K562 (cell line): ENCODE measurements around the gene CNNM4. TPM values are rescaled to one million over a fixed set of nuclear protein-coding genes. Genes with fewer than 3 reads are reported as not detected.

Experiments used
- CSDE1 ChIP-seq, 2 experiments: fragments of 450-650 bp; IDR thresholded peaks; 2 replicates each; pipeline ENCODE4 v1.6.1; 2016; ENCODE audit warnings: mild to moderate bottlenecking in 1 of 2
- DEAF1 ChIP-seq: fragments of 450-650 bp; formaldehyde crosslinking; IDR thresholded peaks from 2 replicates; pipeline ENCODE4 v1.4.0; 2020; ENCODE audit warnings: mild to moderate bottlenecking, moderate library complexity
- GTF3C2 ChIP-seq: IDR thresholded peaks from 3 replicates; pipeline ENCODE4 v1.6.1; 2011; ENCODE audit warnings: borderline replicate concordance, mild to moderate bottlenecking, moderate library complexity; ENCODE audit not compliant: insufficient read length; ENCODE audit errors: extremely low read depth
- KAT7 ChIP-seq: sonication (generic); formaldehyde crosslinking; IDR thresholded peaks from 2 replicates; pipeline ENCODE4 v1.8.0; 2022; ENCODE audit warnings: missing genetic modification reagents, mild to moderate bottlenecking, borderline replicate concordance
- NEUROD1 ChIP-seq: fragments of 150-350 bp; IDR thresholded peaks from 2 replicates; pipeline ENCODE4 v1.6.1; 2014; ENCODE audit warnings: borderline replicate concordance, low read length, low read depth; ENCODE audit not compliant: partially characterized antibody
- NKRF ChIP-seq: fragments of 450-650 bp; IDR thresholded peaks from 2 replicates; pipeline ENCODE4 v1.6.1; 2016; ENCODE audit warnings: borderline replicate concordance
- NR4A1 ChIP-seq, 2 experiments: fragments of 250-450 bp in 1 of 2; fragments of 450-650 bp in 1 of 2; sonication (Bioruptor Pico) in 1 of 2; IDR thresholded peaks; 2 replicates each; pipeline versions ENCODE4 v1.4.0 to v1.6.1; 2016 to 2020; ENCODE audit warnings: mild to moderate bottlenecking in 2 of 2, missing compliant biosample characterization in 1 of 2, missing genetic modification characterization in 1 of 2, moderate library complexity in 1 of 2
- PRDM10 ChIP-seq: fragments of 450-650 bp; IDR thresholded peaks from 2 replicates; pipeline ENCODE4 v1.6.1; 2018; ENCODE audit not compliant: partially characterized antibody
- SMARCC2 ChIP-seq: fragments of 450-650 bp; IDR thresholded peaks from 2 replicates; pipeline ENCODE4 v1.6.1; 2017; ENCODE audit warnings: antibody characterized with exemption, moderate library complexity, mild to moderate bottlenecking, low read depth
- TRIM28 ChIP-seq: fragments of 450-650 bp; IDR thresholded peaks from 2 replicates; pipeline ENCODE4 v1.6.1; 2017
- polyA plus RNA-seq, 8 experiments: library from polyadenylated mRNA; depleted of rRNA in 4 of 8; stranded (reverse) in 5 of 8; unstranded in 3 of 8; fragments of >200 nt; fragmentation: Nextera tagmentation in 2 of 8; fragmentation: Illumina TruSeq in 1 of 8; extraction: Ambion mirVana in 2 of 8; extraction: Trizol in 1 of 8; gene quantifications; 2 replicates each; pipeline versions ENCODE4 v1.2.1 to v1.2.3, GENCODE V29; 2011 to 2014; ENCODE audit warnings: inconsistent platforms in 1 of 8, missing spikeins in 1 of 8
- total RNA-seq, 7 experiments: library from RNA; depleted of rRNA in 6 of 7; stranded (reverse); fragments of >200 nt in 6 of 7; fragmentation: Illumina TruSeq in 2 of 7; extraction: Trizol in 2 of 7; gene quantifications; 2 replicates each; pipeline versions ENCODE4 v1.2.1 to v1.2.3, GENCODE V29; 2011 to 2021; ENCODE audit warnings: low replicate concordance in 1 of 7

CNNM4 gene
- total and polyA plus RNA-seq, 9 of the 15 experiments (the other 6 are each of a cell fraction or from before 2014, with no cell fraction given), result 0.96 to 6.3 (median 2.8) TPM

- TF ChIP-seq GTF3C2, result peak; percentile 71
- no peak for TF ChIP-seq KAT7
- TF ChIP-seq DEAF1 (CRISPR knock-in tag), result peak; percentile 16; the same call in 1 of the 2 replicates
- no peak for TF ChIP-seq NKRF
- TF ChIP-seq SMARCC2, result no peak
- TF ChIP-seq NEUROD1, result peak; percentile 93
- 0 out of 2 replicates have a peak, but pooled peaks have one; percentile 52 for TF ChIP-seq NR4A1 (CRISPR knock-in tag; IDR thresholded peaks at IDR 0.05)
- TF ChIP-seq NR4A1 (tag; IDR thresholded peaks at IDR 0.05), result no peak
- no peak; a peak in 1 of 4 replicates for TF ChIP-seq CSDE1 (IDR thresholded peaks at IDR 0.05)
- TF ChIP-seq PRDM10, result peak; percentile 74
- no peak; the same call in 1 of the 2 replicates for TF ChIP-seq TRIM28
Measured at GRCh38 chr2:96816127-96816835, 55.6 kb downstream of the CNNM4 start, which contains the start of gene CNNM3 (continued).
